ENCODE data around the gene VEZT. TPM values are rescaled to one million over a fixed set of nuclear protein-coding genes. Genes with fewer than 3 reads are reported as not detected.

Gene VEZT
- total and polyA plus RNA-seq, 9 of the 15 experiments (the other 6 are each of a cell fraction or from before 2014, with no cell fraction given): 16.1 to 61.5 (median 32.6) TPM

GRCh38 chr12:95325501-95325900, 107.9 kb downstream of the VEZT start (continued):
- TF ChIP-seq MBD2 (IDR thresholded peaks at IDR 0.05; ENCODE audit: borderline replicate concordance, low read depth) (no peak), HDAC6 (IDR thresholded peaks at IDR 0.05; ENCODE audit: low read depth, low read length) (no peak), ETS1 (conservative IDR thresholded peaks at IDR 0.05; ENCODE audit: control insufficient read depth, low read depth, low read length) (no peak), ELF1 (tag; IDR thresholded peaks at IDR 0.05) (no peak), NFYB (IDR thresholded peaks at IDR 0.05; ENCODE audit: extremely low read depth, insufficient read length) (no peak), AFF4 (CRISPR knock-in tag; IDR thresholded peaks at IDR 0.05) (no peak), ATF3 (IDR thresholded peaks at IDR 0.05) (no peak), ATF3 (CRISPR knock-in tag; conservative IDR thresholded peaks at IDR 0.05) (no peak)

All from K562 (cell line).